Measurements from ENCODE around the gene CHIC2. TPM values are rescaled to one million over a fixed set of nuclear protein-coding genes. Genes with fewer than 3 reads are reported as not detected.
"Not testable (repeated sequence)": the region's sequence is repeated elsewhere in the genome, so short reads cannot be mapped to it uniquely, and the experiment has no call there.

CHIC2 gene
- 9.0 TPM for polyA plus RNA-seq (2012; ENCODE audit: insufficient read depth, insufficient read length, low read depth)

DNA sequence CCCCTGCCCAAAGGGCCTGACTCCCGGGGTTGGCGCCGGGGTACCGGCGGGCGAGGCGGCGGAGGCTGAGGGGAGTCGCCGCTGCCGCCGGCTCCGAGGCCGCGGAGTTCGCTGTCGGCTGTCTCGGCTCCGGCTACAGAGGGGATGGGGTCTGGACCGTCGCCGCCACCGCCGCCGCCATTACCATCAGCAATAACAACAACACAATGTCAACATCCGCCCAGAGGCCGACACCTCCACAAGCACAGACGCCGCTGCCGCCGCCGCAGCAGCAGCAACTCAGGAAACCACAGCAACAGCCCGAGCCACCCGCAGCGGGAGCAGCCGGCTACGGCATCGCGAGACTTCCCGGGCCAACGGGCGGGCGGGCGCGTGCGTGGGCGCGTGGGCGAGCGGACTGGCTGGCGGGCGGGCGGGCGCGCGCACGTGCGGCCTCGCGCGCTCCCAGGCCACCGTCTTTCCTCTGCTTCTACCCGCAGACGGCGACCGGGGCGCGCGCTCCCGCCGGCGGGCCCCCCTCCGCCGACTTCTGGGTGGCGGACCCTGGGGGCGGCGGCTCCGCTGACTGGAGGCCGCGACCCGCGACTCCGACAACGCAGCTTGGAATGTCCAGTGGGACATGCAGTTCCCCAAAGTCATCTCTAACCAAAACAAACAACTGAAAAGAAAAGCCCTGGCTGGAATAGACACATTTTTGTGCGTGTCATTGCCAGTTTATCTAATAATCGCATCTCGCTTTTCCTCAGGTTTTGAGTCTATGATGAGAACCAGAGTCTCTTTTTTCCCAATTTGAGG, at the start of gene CHIC2:
Gene CHIC2 (minus strand): TSS at position 289 of the 795 bp plus-strand sequence. CDS start 305 bp downstream, outside the sequence.
- TF ChIP-seq, protein P1, sequence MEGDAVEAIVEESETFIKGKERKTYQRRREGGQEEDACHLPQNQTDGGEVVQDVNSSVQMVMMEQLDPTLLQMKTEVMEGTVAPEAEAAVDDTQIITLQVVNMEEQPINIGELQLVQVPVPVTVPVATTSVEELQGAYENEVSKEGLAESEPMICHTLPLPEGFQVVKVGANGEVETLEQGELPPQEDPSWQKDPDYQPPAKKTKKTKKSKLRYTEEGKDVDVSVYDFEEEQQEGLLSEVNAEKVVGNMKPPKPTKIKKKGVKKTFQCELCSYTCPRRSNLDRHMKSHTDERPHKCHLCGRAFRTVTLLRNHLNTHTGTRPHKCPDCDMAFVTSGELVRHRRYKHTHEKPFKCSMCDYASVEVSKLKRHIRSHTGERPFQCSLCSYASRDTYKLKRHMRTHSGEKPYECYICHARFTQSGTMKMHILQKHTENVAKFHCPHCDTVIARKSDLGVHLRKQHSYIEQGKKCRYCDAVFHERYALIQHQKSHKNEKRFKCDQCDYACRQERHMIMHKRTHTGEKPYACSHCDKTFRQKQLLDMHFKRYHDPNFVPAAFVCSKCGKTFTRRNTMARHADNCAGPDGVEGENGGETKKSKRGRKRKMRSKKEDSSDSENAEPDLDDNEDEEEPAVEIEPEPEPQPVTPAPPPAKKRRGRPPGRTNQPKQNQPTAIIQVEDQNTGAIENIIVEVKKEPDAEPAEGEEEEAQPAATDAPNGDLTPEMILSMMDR (IDR thresholded peaks at IDR 0.05; ENCODE audit: low read depth, low read length) = no peak
- H3K27me3 ChIP-seq = no peaks in the 10 kb centered on the region
- H3K4me3 ChIP-seq (ENCODE audit: low read depth, low read length) = peak within 1 kb of the TSS; percentile 89
- H3K4me1 ChIP-seq = peaks cover 4% of the 10 kb centered on the region
- no peaks in the 10 kb centered on the region for H3K36me3 ChIP-seq
- DNase-seq = peak; percentile 97
- no peaks in the 10 kb centered on the region for H3K9me3 ChIP-seq

DNA sequence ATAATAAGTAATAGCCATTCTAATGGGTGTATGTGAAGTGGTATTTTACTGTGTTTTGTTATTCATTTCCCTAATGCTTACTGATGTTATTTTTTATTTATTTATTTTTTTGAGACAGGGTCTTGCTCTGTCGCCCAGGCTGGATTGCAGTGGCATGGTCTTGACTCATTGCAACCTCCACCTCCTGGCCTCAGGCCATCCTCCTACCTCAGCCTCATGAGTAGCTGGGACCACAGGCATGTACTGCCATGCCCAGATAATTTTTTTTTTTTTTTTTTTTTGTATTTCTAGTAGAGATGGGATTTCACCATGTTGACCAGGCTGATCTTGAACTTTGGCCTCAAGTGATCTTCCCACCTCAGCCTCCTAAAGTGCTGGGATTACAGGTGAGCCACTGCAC, 48.8 kb upstream of the CHIC2 start:
- not testable (repeated sequence) for H3K4me3 ChIP-seq (ENCODE audit: low read depth, low read length)

GRCh38 chr4:54110019-54110416, 45.6 kb upstream of the CHIC2 start:
- no peak overlapping the region for H3K4me3 ChIP-seq (ENCODE audit: low read depth, low read length)
- H3K36me3 ChIP-seq = no peaks in the 10 kb centered on the region
- H3K9me3 ChIP-seq = no peaks in the 10 kb centered on the region
- no peak for DNase-seq
- no peaks in the 10 kb centered on the region for H3K27me3 ChIP-seq
- TF ChIP-seq, protein P1 (IDR thresholded peaks at IDR 0.05; ENCODE audit: low read depth, low read length) = no peak
- no peaks in the 10 kb centered on the region for H3K4me1 ChIP-seq

More for the DNA sequence above, 48.8 kb upstream of the CHIC2 start:
- not testable (repeated sequence) for H3K27me3 ChIP-seq, H3K4me1 ChIP-seq, H3K36me3 ChIP-seq, H3K9me3 ChIP-seq, DNase-seq

DNA sequence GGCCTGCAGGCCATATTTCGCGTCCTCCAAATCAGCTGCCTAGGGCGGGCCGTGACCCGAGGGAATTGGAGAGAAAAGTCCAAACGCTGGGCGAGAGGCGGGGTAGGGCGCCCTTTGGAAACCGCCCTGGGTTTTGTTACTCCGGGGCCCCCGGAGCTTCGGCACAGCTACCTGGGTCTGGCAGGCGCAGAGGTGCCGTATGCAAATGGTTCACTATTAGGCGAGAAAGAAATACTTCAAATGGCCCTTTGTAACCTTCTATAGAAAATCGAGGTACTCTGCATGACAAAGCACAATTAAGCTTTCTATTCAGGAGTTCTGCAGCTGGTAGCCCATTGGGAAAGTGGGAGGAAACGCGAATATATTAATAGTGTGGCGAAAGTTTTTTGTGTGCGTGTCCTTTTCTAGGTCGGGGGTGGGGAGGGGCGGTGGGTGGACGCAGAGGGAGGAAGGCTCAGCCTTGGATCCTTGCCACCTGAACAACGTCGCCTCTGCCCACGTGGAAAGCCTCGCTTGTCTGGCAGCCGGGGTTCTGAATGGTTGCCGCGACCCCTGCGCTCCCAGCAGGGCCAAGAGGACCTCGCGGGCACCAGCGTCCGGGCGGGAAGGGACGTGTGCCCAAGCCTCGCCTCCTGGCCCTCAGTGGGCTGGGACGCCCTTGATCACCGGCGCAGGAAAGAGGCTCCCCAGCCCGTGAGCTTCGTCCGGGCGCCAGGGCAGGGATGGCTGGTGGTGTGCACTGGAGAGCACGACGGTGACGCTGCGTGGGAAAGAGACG, 45.0 kb upstream of the CHIC2 start:
- Histone ChIP-seq H3K27me3 (no peaks in the 10 kb centered on the region), H3K36me3 (no peaks in the 10 kb centered on the region), H3K9me3 (no peaks in the 10 kb centered on the region), H3K4me1 (no peaks in the 10 kb centered on the region), H3K4me3 (ENCODE audit: low read depth, low read length) (no peak overlapping the region)
- TF ChIP-seq, protein P1 (IDR thresholded peaks at IDR 0.05; ENCODE audit: low read depth, low read length) = no peak
- DNase-seq = no peak

- H3K27me3 ChIP-seq = 0 out of 2 replicates have a peak, but pooled peaks cover 4% of the 10 kb centered on the region
- H3K36me3 ChIP-seq = no peaks in the 10 kb centered on the region
- TF ChIP-seq, protein P1 (IDR thresholded peaks at IDR 0.05; ENCODE audit: low read depth, low read length) = no peak
- no peaks in the 10 kb centered on the region for H3K4me1 ChIP-seq
- no peak overlapping the region for H3K4me3 ChIP-seq (ENCODE audit: low read depth, low read length)
- no peak for DNase-seq
- H3K9me3 ChIP-seq = no peaks in the 10 kb centered on the region
These were observed 43.7 kb upstream of the CHIC2 start for GRCh38 chr4:54107951-54108748.

DNA sequence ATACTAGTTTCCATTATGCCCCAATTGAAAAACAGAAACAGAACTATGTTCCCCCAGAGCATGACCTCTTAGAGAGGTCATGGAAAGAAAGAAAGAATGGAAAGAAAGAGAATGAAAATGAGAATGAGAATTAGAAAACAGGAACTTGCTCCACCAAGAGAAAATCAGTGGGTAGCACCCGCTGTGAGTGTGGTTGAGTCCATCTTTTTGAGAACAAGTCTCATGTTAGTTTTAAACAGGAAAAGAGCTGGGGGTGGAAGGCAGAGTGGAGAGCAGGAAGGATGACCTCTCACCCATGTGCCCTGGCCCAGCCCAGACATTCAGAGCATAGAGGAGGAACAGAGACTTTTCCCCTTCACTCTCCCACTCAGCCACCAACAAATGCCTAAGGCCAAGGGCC, 40.5 kb upstream of the CHIC2 start:
- H3K4me1 ChIP-seq = no peaks in the 10 kb centered on the region
- TF ChIP-seq, protein P1 (IDR thresholded peaks at IDR 0.05; ENCODE audit: low read depth, low read length) = no peak
- H3K27me3 ChIP-seq = peaks cover 35% of the 10 kb centered on the region
- no peaks in the 10 kb centered on the region for H3K36me3 ChIP-seq
- H3K9me3 ChIP-seq = no peaks in the 10 kb centered on the region
- no peak overlapping the region for H3K4me3 ChIP-seq (ENCODE audit: low read depth, low read length)
- no peak for DNase-seq

Measured in BE2C (cell line).